HepG2 (cell line): ENCODE measurements around the gene PCBP2. TPM values are rescaled to one million over a fixed set of nuclear protein-coding genes. Genes with fewer than 3 reads are reported as not detected.

Source experiments
- CENPT ChIP-seq: sonication (generic); formaldehyde crosslinking; IDR thresholded peaks from 2 replicates; pipeline ENCODE4 v1.8.0; 2022; ENCODE audit warnings: low read depth, mild to moderate bottlenecking, moderate library complexity, missing genetic modification reagents
- CSRNP2 ChIP-seq: sonication (generic); formaldehyde crosslinking; conservative IDR thresholded peaks from 2 replicates; pipeline ENCODE4 v1.8.0; 2022; ENCODE audit warnings: low read depth, missing genetic modification reagents
- DMAP1 ChIP-seq: IDR thresholded peaks from 2 replicates; pipeline ENCODE4 v1.6.1; 2016
- FLYWCH1 ChIP-seq: sonication (generic); formaldehyde crosslinking; IDR thresholded peaks from 2 replicates; pipeline ENCODE4 v1.8.1; 2023; ENCODE audit warnings: mild to moderate bottlenecking, missing genetic modification reagents
- HDAC1 ChIP-seq: sonication (generic); formaldehyde crosslinking; IDR thresholded peaks from 2 replicates; pipeline ENCODE4 v1.5.1; 2020; ENCODE audit warnings: mild to moderate bottlenecking, missing genetic modification reagents
- HMG20A ChIP-seq: IDR thresholded peaks from 2 replicates; pipeline ENCODE4 v1.6.1; 2016; ENCODE audit warnings: borderline replicate concordance
- HOXA7 ChIP-seq: sonication (generic); formaldehyde crosslinking; IDR thresholded peaks from 2 replicates; pipeline ENCODE4 v1.8.1; 2022; ENCODE audit warnings: mild to moderate bottlenecking, missing genetic modification reagents, moderate library complexity
- KAT8 ChIP-seq: IDR thresholded peaks from 2 replicates; pipeline ENCODE4 v1.6.1; 2016; ENCODE audit warnings: missing genetic modification reagents, missing compliant biosample characterization
- KDM5B ChIP-seq: sonication (generic); formaldehyde crosslinking; IDR thresholded peaks from 2 replicates; pipeline ENCODE4 v1.4.0; 2020; ENCODE audit warnings: missing genetic modification reagents, mild to moderate bottlenecking, borderline replicate concordance
- NFKB2 ChIP-seq: sonication (generic); formaldehyde crosslinking; IDR thresholded peaks from 2 replicates; pipeline ENCODE4 v1.4.0; 2020; ENCODE audit warnings: missing genetic modification reagents, borderline replicate concordance
- POLR2A ChIP-seq, 2 experiments: IDR thresholded peaks; 2 replicates each; pipeline ENCODE4 v1.6.1; 2011; ENCODE audit warnings: low read depth in 2 of 2, low read length in 2 of 2, mild to moderate bottlenecking in 1 of 2, moderate library complexity in 1 of 2; ENCODE audit not compliant: insufficient read depth in 1 of 2
- PRPF4 ChIP-seq: fragments of 200-400 bp; formaldehyde crosslinking; IDR thresholded peaks from 2 replicates; pipeline ENCODE4 v1.6.1; 2016; ENCODE audit warnings: low read length, low read depth; ENCODE audit not compliant: poor library complexity, severe bottlenecking
- RXRA ChIP-seq: sonication (generic); formaldehyde crosslinking; IDR thresholded peaks from 2 replicates; pipeline ENCODE4 v1.5.1; 2020; ENCODE audit warnings: missing genetic modification reagents
- SAP130 ChIP-seq: IDR thresholded peaks from 2 replicates; pipeline ENCODE4 v1.6.1; 2016; ENCODE audit warnings: low read depth
- SMAD9 ChIP-seq: sonication (generic); formaldehyde crosslinking; IDR thresholded peaks from 2 replicates; pipeline ENCODE4 v1.5.1; 2020; ENCODE audit warnings: mild to moderate bottlenecking, missing genetic modification reagents
- SUZ12 ChIP-seq: fragments of 150-350 bp; IDR thresholded peaks from 2 replicates; pipeline ENCODE4 v1.6.1; 2014; ENCODE audit warnings: low read depth, low read length
- THAP9 ChIP-seq: sonication (generic); formaldehyde crosslinking; IDR thresholded peaks from 2 replicates; pipeline ENCODE4; 2020; ENCODE audit warnings: missing genetic modification reagents, mild to moderate bottlenecking, borderline replicate concordance
- ZNF329 ChIP-seq: sonication (generic); formaldehyde crosslinking; IDR thresholded peaks from 2 replicates; pipeline ENCODE4 v1.9.0; 2021; ENCODE audit warnings: low read depth, mild to moderate bottlenecking, missing genetic modification reagents
- ZNF496 ChIP-seq: sonication (generic); formaldehyde crosslinking; IDR thresholded peaks from 2 replicates; pipeline ENCODE4 v1.8.1; 2023; ENCODE audit warnings: mild to moderate bottlenecking, moderate library complexity, missing genetic modification reagents; ENCODE audit not compliant: insufficient replicate concordance
- ZNF530 ChIP-seq: sonication (generic); formaldehyde crosslinking; IDR thresholded peaks from 2 replicates; pipeline ENCODE4 v1.5.0; 2020; ENCODE audit warnings: low read depth, mild to moderate bottlenecking, missing genetic modification reagents
- ZNF564 ChIP-seq: sonication (generic); formaldehyde crosslinking; IDR thresholded peaks from 2 replicates; pipeline ENCODE4 v1.8.1; 2023; ENCODE audit warnings: mild to moderate bottlenecking, missing genetic modification reagents
- ZNF629 ChIP-seq: sonication (generic); formaldehyde crosslinking; conservative IDR thresholded peaks from 2 replicates; pipeline ENCODE4 v1.5.0; 2020; ENCODE audit warnings: missing genetic modification reagents
- polyA plus RNA-seq, 8 experiments: library from polyadenylated mRNA; depleted of rRNA in 3 of 8; stranded (reverse) in 7 of 8; unstranded in 1 of 8; fragments of >200 nt; fragmentation: Illumina TruSeq in 4 of 8; extraction: Trizol in 4 of 8; gene quantifications; 2 replicates each; pipeline versions ENCODE4 v1.2.1 to v1.2.3, GENCODE V29; 2011 to 2016; ENCODE audit warnings: low read depth in 4 of 8, missing spikeins in 1 of 8, mixed read lengths in 1 of 8; ENCODE audit not compliant: insufficient read depth in 1 of 8
- total RNA-seq, 5 experiments: library from RNA; depleted of rRNA; stranded (reverse); fragments of >200 nt; fragmentation: Illumina TruSeq; extraction: Trizol; gene quantifications; 2 replicates each; pipeline ENCODE4 v1.2.3, GENCODE V29; 2016; ENCODE audit warnings: low read depth in 1 of 5
- TF ChIP-seq, protein P1 (sequence below): sonication (generic); formaldehyde crosslinking; IDR thresholded peaks from 2 replicates; pipeline ENCODE4 v1.4.0; 2020; ENCODE audit warnings: mild to moderate bottlenecking, missing genetic modification reagents
- TF ChIP-seq, protein P2 (sequence below): sonication (generic); formaldehyde crosslinking; IDR thresholded peaks from 2 replicates; pipeline ENCODE4 v1.4.0; 2020; ENCODE audit warnings: missing genetic modification reagents
- TF ChIP-seq, protein P3 (sequence below): IDR thresholded peaks from 2 replicates; pipeline ENCODE4 v1.6.1; 2016; ENCODE audit warnings: low read depth, borderline replicate concordance

PCBP2 gene
- total and polyA plus RNA-seq, 2 of the 13 experiments (the other 11 are each of a cell fraction or from before 2014, with no cell fraction given): 154 to 345 TPM

- TF ChIP-seq CSRNP2: no peak
- peak; percentile 95 for TF ChIP-seq SAP130 (CRISPR knock-in tag)
- TF ChIP-seq ZNF496 (CRISPR knock-in tag): no peak
- TF ChIP-seq NFKB2: peak; percentile 57; the same call in 1 of the 2 replicates
- TF ChIP-seq HMG20A (CRISPR knock-in tag): no peak
- TF ChIP-seq KDM5B (CRISPR knock-in tag): peak; percentile 7; the same call in 1 of the 2 replicates
- TF ChIP-seq POLR2A (IDR thresholded peaks at IDR 0.05; ENCODE audit: insufficient read depth in 1 of 2, low read depth in 2 of 2, low read length in 2 of 2): peak; percentile 87 to 91
- TF ChIP-seq, protein P1, sequence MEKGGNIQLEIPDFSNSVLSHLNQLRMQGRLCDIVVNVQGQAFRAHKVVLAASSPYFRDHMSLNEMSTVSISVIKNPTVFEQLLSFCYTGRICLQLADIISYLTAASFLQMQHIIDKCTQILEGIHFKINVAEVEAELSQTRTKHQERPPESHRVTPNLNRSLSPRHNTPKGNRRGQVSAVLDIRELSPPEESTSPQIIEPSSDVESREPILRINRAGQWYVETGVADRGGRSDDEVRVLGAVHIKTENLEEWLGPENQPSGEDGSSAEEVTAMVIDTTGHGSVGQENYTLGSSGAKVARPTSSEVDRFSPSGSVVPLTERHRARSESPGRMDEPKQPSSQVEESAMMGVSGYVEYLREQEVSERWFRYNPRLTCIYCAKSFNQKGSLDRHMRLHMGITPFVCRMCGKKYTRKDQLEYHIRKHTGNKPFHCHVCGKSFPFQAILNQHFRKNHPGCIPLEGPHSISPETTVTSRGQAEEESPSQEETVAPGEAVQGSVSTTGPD: no peak
- no peak for TF ChIP-seq ZNF530 (CRISPR knock-in tag)
- no peak for TF ChIP-seq PRPF4
- TF ChIP-seq SUZ12: no peak
- TF ChIP-seq, protein P2, sequence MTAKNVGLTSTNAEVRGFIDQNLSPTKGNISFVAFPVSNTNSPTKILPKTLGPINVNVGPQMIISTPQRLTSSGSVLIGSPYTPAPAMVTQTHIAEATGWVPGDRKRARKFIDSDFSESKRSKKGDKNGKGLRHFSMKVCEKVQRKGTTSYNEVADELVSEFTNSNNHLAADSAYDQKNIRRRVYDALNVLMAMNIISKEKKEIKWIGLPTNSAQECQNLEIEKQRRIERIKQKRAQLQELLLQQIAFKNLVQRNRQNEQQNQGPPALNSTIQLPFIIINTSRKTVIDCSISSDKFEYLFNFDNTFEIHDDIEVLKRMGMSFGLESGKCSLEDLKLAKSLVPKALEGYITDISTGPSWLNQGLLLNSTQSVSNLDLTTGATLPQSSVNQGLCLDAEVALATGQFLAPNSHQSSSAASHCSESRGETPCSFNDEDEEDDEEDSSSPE (CRISPR knock-in tag): peak; percentile 33; the same call in 1 of the 2 replicates
- TF ChIP-seq ZNF629: no peak
- no peak for TF ChIP-seq CENPT (CRISPR knock-in tag)
- TF ChIP-seq, protein P3, sequence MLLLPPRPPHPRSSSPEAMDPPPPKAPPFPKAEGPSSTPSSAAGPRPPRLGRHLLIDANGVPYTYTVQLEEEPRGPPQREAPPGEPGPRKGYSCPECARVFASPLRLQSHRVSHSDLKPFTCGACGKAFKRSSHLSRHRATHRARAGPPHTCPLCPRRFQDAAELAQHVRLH (CRISPR knock-in tag): peak; percentile 84; the same call in 1 of the 2 replicates
- no peak for TF ChIP-seq ZNF329 (CRISPR knock-in tag)
- TF ChIP-seq FLYWCH1 (CRISPR knock-in tag): no peak
- TF ChIP-seq SMAD9 (CRISPR knock-in tag): no peak
- no peak for TF ChIP-seq HOXA7 (CRISPR knock-in tag)
- TF ChIP-seq HDAC1: peak; percentile 41
- TF ChIP-seq KAT8 (CRISPR knock-in tag): peak; percentile 95
- peak; percentile 90; the same call in 1 of the 2 replicates for TF ChIP-seq THAP9
- no peak; the same call in 1 of the 2 replicates for TF ChIP-seq ZNF564
- TF ChIP-seq RXRA: peak; percentile 81
- TF ChIP-seq DMAP1 (CRISPR knock-in tag): peak; percentile 85
Measured at GRCh38 chr12:53451661-53452158, at the start of gene PCBP2 (continued).
